ENCODE results near the gene SEPHS1. TPM values are rescaled to one million over a fixed set of nuclear protein-coding genes. Genes with fewer than 3 reads are reported as not detected.
A peak's percentile ranks its signal among the peaks of the same experiment; 100 is the strongest.
"Not testable (repeated sequence)": the region's sequence is repeated elsewhere in the genome, so short reads cannot be mapped to it uniquely, and the experiment has no call there.

SEPHS1 gene
- polyA plus RNA-seq, 3 donors, result 130 to 146 (median 139) TPM

DNA sequence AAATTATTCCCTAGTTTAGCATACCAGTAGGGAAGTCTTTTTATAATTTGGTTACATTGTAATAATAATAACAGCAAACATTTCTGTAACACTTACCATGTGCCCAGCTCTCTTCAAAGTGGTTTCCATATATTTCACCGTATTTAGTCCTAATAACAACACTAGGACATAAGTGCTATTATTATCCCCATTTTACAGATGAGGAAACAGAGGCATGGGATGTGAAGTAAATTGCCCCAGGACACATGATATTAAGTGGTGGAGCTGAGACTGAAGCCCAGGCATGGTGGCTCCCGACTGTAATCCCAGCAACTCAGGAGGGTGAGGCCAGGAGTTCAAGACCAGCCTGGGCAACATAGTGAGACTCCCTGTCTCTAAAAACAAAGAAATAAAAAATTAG is 53.3 kb downstream of the SEPHS1 start:
- DNase-seq (ENCODE audit: low read depth in 3 of 3, low spot score in 2 of 3), result no peak

DNA sequence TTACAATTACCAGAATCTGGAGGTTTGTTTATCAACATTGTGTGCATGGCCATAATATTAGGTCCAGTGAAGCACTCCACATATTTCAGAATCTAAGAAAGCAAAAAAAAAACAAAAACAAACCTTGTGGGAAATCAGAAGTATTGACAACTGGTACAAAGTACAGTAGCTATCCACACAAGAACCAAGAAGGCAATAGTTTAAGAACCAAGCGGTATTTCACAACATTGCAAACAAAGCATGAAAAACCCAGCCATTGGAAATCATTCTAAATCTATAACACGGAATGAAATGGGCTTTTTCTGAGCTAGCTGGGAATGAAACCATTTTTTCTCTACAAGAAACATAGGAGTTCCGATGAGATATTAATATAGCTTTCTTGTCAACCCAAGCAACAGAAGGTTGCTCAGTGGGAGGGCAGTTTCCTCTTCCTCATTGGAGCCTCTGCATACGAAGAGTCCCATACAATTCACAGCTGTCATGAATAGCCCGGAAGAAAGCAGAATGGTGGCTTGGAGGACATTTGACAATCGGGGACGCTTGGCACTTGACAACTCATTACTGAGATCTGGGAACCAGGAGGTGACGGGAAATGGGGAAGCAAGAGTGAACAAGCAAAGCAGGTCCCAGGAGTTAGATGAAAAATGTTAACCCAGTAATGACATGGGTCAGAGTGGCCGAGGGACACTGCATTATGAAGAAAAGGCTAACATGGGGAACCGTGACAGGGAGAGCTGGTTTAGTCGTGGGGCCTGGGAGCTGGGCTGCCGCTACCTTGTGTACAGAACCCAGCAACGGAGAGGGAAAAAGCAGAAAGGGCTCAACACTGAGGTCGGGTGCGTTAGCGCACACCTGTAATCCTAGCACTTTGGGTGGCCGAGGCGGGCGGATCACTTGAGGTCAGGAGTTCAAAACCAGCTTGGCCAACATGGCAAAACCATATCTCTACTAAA is 56.0 kb downstream of the SEPHS1 start:
- no peak for DNase-seq (ENCODE audit: low read depth in 3 of 3, low spot score in 2 of 3)

DNA sequence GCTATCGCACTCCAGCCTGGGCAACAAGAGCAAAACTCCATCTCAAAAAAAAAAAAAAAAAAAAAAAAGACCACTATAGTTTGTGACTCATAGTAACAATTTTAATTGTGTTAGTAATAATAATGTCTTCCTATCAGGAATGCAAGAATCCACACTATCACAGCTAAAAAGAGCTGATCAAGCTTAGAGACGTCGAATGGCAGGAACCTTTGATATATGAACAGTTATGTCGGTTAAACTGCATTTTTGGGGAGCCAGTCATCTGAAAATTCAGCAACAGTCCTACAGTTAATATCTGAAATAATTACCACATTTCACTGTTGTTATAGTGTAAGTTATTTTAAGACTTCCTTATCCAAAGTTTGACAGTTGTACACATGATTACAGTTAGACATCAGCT is 57.0 kb downstream of the SEPHS1 start:
- no peak for DNase-seq (ENCODE audit: low read depth in 3 of 3, low spot score in 2 of 3)

DNA sequence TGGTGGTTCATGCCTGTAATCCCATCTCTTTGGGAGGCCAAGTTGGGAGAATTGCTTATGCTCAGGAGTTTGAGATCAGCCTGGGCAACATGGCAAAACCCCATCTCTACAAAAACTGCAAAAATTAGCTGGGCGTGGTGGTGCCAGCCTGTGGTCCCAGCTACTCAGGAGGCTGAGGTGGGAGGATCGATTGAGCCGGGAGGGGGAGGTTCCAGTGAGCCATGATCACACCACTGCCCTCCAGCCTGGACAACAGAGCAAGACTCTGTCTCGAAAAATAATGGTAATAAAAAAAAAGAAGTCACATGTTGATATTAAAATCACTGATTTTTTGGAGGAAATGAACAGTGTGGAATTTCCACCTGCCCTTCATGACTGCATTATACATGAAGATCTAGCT is 64.0 kb downstream of the SEPHS1 start:
- DNase-seq (ENCODE audit: low read depth in 3 of 3, low spot score in 2 of 3), result no peak

DNA sequence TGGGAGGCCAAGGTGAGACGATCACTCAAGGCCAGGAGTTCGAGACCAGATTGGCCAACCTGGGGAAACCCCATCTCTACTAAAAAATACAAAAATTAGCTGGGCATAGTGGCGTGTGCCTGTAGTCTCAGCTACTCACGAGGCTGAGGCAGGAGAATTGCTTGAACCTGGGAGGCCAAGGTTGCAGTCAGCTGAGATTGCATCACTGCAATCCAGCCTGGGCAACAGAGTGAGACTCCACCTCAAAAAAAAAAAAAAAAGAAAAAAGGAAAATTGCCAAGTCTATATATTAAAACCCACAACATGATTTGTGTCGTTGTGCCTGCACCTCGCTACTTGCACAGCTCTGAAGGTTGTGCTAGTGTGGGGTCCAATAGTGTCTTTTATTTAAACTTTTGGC is 65.7 kb downstream of the SEPHS1 start:
- not testable (repeated sequence) for DNase-seq (ENCODE audit: low read depth in 3 of 3, low spot score in 2 of 3)

DNA sequence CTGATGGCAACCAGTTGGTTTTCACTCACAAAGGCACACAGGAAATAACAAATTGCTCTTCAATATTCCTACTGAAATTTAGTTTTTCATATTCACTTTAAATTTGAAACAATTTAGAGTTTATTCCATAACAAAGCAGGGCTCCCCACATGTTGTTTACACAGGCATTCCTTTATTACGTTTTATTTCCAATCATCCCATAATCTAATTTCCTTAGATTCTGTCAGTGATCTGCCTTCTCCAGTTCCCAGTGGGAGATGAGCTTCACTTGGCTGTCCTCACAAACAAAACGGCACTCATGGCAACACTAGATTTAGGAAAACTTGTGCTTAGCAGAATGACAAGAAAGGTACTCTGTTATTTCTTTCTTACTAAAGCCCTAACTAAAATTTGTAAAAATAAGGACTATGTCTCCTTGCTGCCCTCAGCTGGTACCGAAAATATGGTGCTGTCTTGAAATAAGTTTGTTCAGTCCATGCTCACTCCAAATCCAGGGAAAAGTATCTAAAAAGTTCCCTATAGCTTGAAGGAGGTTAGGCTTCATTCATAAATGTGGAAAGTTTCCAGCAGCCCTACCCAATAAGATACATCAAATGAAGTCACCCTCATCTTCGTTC is 71.2 kb downstream of the SEPHS1 start:
- no peak for DNase-seq (ENCODE audit: low read depth in 3 of 3, low spot score in 2 of 3)

DNA sequence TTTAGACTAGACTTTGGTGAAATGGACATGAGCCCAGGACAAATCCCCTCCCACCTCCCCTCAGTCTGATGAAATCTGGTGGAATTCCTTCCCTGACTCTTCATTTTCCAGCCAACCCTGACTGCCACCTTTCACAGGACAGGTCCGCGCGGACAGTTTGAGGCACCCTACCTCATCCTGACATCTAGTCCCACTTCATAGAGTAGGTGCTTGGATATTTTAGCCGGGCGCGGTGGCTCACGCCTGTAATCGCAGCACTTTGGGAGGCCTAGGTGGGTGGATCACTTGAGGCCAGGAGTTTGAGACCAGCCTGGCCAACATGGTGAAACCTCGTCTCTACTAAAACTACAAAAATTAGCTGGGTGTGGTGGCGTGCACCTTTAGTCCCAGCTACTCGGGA is 71.9 kb downstream of the SEPHS1 start:
- not testable (repeated sequence) for DNase-seq (ENCODE audit: low read depth in 3 of 3, low spot score in 2 of 3)

DNA sequence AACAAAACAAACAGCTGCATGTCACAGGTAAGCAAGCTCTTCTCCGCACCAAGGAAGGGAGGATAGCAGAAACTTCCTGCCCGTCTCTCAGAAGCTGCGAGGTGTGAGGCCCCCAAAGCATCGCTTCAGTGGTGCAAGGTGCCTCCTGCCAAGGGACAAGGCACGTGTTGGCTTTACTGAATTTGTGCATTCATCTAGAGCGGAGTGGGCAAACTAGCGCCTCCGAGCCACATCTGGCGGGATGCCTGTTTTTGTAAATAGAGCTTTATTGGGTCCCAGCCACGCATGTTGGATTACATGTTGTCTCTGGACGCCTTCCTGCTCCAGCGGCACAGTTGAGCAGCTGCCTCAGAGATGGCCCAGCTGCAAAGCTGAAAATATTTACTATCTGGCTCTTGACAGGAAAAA is 75.9 kb downstream of the SEPHS1 start:
- peak; percentile 41 to 54 (median 45) for DNase-seq (ENCODE audit: low read depth in 3 of 3, low spot score in 2 of 3)

DNA sequence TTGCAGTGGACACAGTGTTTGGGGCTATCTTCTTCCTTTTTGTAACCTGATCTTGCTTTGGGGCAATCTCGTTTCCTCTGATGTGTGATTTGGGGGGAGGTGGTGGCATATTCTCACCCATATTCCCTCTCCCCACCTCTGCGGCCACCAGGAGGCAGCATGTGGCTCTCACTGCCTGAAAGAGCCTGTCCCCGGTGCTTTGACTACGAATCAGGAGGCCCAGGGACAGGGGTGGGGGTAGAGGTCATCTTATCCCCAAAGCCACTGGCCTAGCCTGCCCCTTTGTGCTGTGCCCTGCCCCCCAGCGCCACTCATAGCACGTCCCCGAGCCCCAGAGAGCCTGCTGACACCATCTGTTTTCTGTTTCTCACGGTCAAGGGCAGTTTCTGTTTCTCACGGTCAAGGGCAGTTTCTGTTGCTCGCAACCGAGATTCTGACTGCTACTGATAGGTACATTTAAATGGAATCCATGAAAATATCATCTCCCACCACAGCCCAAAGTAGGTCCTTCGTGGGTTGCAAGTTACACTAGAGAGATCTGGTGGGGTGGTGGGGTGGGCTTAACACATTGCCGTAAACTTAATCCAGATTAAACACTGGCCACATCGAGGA is 76.4 kb downstream of the SEPHS1 start:
- DNase-seq (ENCODE audit: low read depth in 3 of 3, low spot score in 2 of 3), result no peak

DNA sequence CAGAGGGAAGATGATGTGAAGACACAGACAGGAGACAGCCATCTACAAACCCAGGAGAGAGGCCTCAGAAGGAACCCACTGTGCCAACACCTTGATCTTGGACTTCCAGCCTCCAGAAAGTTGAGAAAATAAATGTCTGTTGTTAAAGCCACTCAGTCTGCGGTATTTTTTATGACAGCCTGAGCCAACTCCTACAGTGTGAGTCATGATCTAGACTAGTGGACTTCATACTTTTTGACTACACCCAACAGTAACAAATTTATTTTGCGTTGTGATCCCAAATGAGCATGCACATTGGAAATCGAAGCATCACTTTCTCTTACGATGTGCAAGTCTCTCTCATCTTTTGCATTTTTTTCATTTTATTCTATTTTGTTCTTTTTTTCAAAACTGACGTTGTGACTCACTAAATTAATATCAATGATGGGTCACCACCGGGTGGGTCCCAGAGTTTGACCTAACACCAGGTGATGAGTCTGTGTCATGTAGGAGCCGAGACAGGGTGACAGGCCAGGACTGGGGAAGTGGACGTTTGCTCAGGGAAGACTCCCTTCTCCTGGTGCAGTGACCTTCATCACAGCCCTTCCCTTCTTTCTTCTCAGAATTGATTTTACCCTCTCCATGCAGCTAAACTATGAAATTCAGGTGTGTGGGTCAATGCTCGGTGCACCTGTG is 77.1 kb downstream of the SEPHS1 start:
- no peak for DNase-seq (ENCODE audit: low read depth in 3 of 3, low spot score in 2 of 3)

DNA sequence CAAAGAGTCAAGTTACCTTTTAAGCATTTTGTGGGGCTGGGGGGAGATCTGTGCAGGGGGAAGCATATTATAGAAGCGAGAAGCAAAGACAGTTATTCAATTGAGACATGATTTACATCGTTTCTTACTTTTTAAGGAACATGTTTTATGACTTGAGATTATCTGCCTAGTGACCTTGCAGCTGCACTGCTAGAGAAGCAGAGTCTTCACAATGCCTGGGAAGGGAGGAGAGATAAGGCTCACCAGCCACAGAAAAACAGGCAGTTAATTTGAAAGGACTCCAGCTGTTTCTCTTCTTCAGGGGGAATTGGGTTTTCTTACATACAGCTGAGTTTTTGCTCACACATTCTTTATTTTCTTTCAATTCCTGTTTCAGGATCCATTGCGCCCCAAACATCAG is 79.3 kb downstream of the SEPHS1 start:
- peak; percentile 12 to 53 (median 47) for DNase-seq (ENCODE audit: low read depth in 3 of 3, low spot score in 2 of 3)

DNA sequence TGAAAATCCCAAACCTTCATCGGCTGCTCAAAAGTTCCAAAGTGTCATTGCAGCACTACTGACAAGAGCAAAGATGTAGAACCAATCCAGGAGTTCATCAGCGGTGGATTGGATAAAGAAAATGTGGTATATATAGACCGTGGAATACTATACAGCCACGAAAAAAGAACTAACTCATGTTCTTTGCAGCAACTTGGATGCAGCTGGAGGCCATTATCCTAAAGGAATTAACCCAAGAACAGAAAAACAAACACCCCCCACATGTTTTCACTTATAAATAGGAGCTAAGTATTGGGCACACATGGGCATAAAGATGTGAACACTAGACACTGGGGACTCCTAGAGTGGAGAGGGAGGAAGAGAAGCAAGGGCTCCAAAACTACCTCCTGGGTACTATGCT is 79.8 kb downstream of the SEPHS1 start:
- no peak for DNase-seq (ENCODE audit: low read depth in 3 of 3, low spot score in 2 of 3)

Other genes with a start within 250 kb of the SEPHS1 start
- gene OPTN, start 248.1 kb downstream of the SEPHS1 start, polyA plus RNA-seq (ENCODE audit: insufficient read length in 3 of 3), result 10 to 100 TPM; 37.5 to 38.3 (median 38.1) TPM
- 10 to 100 TPM; 10.2 to 11.3 (median 11.3) TPM for gene MCM10, start 186.7 kb downstream of the SEPHS1 start, polyA plus RNA-seq (ENCODE audit: insufficient read length in 3 of 3)
- gene UCMA, start 113.9 kb downstream of the SEPHS1 start, polyA plus RNA-seq (ENCODE audit: insufficient read length in 3 of 3), result not detected
- gene PHYH, start 48.2 kb downstream of the SEPHS1 start, polyA plus RNA-seq (ENCODE audit: insufficient read length in 3 of 3), result 10 to 100 TPM; 39.7 to 51.1 (median 47.4) TPM
- gene BEND7, start 180.7 kb upstream of the SEPHS1 start, polyA plus RNA-seq (ENCODE audit: insufficient read length in 3 of 3), result 10 to 100 TPM; 29.7 to 32.9 (median 30.8) TPM
- gene PRPF18, start 238.7 kb upstream of the SEPHS1 start, polyA plus RNA-seq (ENCODE audit: insufficient read length in 3 of 3), result 10 to 100 TPM; 27.6 to 32.9 (median 30.7) TPM

Measured in right renal cortex interstitium (tissue), 3 donors.